CD4-positive, alpha-beta T cell treated with Interleukin-21 for 1 hour (primary cell): Measurements from ENCODE around the gene TFB1M.
A peak's percentile ranks its signal among the peaks of the same experiment; 100 is the strongest.
"Not testable (repeated sequence)": the region's sequence is repeated elsewhere in the genome, so short reads cannot be mapped to it uniquely, and the experiment has no call there.

Source experiments
- DNase-seq: peaks from one replicate; pipeline ENCODE4 v3.0.0-alpha.2; 2020

TFB1M gene

GRCh38 chr6:155329460-155330132 lies 15.3 kb upstream of the TFB1M start:
- no peak for DNase-seq

DNA sequence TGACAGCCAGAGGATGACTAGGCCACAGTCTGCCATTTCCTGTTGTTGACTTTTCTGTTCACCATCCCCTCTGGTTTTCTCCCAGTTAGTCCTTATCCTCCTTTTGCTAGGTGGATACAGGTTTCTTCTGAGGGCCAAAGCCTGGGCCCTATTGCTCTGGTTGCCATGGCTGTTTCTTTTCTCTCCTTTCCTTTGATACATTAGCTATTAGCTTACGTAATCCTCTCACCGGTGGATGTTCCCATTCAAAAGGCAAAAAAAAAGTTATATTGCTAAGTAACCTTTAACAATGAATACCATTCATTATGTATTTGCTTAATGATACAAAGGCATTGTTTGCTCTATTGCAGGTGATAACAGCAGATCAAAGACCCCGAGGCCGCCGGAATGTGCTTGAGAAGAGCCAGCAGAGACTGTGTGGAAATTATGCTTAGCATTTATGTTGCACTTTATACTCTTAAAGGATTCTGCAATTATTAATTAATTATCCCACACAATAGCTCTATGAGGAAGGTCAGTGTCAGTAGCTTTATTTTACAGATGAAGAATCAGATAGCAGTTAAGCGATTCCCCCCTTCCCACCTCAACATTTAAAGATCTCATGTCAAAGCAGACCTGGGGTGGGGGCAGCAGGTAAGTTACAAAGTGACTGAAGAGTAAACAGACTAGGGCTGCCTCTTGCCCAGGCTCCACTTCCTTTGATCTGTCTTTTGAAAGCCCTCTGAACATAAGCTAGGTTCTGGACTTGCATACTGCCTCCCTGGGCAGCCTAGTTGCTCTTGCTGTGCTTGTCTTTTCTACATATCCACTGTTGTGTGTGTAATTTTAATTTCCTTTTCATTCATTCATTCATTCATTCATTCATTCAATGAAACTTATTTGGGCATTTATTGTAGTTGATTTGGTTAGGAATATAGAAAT lies 14.5 kb upstream of the TFB1M start:
- DNase-seq = no peak

GRCh38 chr6:155328074-155328538 lies 13.8 kb upstream of the TFB1M start:
- DNase-seq = no peak

GRCh38 chr6:155327326-155328073 lies 13.2 kb upstream of the TFB1M start:
- peak; percentile 65 for DNase-seq

- no peak for DNase-seq
These were observed 11.6 kb upstream of the TFB1M start for GRCh38 chr6:155325700-155326516.

DNA sequence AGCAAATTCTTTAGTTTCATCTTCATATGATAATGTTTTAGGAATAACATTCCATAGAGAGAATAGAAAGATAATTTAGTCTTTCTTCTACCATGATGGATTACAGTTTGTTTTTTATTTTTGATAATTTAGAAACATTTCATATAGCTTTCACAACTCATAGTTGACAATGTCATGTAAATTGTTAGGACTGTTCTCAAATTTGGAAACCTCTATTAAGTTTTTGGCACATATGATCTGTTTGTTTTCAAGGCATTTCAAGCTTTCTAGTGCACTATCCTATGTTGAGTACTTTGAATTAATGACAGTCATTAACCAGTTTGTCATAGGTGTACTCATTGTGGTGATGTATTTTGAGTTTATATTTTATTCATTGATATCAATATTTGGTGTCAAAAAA lies 10.7 kb upstream of the TFB1M start:
- no peak for DNase-seq

DNA sequence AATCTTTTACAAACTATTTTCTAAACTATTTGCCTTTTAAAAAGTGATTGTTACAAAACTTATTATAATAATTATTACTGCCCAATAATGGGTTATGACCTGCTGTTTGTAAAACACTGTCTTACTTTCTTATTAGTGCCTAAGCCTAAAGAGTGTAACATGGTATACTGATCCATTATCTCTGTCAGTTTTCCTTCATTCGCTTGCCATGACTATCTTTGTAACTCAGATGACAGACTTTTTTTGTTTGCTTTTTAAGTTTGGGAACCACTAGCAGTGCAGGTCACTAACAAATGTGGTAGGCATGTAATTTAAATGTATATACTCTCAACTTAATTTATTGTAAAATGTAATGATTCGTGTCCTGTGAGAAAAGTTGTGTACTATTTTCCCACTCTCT lies 9.9 kb upstream of the TFB1M start:
- no peak for DNase-seq

DNA sequence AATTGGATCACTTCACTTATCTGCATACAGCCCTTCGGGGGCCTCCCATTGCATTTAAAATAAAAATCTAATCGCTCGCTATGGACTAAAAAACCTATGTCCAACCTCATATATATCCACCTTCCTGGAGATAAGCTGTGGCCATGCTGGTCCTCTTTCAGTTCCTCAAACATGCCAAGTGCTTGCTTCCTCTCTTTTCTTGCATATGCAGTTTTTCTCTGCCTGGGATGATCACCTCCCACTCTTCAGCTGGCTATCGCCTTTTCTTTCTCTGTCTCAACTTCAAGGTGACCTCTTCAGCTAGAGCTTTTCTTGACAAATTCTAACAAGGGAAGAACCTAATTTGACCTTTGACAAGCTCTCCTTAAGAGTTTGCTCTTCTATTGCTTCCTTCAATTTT lies 5.6 kb upstream of the TFB1M start:
- no peak for DNase-seq

- peak; percentile 18 for DNase-seq
These were observed 2.9 kb upstream of the TFB1M start for GRCh38 chr6:155317186-155317585.

- no peak for DNase-seq
These were observed 2.1 kb upstream of the TFB1M start for GRCh38 chr6:155316419-155316818.

DNA sequence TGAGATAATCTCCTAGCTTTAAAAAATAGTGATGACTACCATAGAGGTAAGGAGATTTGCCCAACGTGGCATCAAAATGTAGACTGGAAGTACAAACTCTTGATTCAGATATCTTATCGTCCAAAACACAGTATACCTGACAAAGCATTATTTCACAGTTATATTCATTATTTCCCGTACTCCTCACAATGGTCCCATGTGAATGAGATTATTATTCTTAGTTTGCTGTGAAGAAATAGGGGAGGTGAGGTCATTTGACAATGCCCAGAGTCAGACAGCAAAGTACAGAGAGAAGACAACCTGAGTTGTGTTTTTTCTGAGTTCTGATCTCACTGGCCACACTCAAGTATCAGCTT lies 1.2 kb upstream of the TFB1M start:
- no peak for DNase-seq

DNA sequence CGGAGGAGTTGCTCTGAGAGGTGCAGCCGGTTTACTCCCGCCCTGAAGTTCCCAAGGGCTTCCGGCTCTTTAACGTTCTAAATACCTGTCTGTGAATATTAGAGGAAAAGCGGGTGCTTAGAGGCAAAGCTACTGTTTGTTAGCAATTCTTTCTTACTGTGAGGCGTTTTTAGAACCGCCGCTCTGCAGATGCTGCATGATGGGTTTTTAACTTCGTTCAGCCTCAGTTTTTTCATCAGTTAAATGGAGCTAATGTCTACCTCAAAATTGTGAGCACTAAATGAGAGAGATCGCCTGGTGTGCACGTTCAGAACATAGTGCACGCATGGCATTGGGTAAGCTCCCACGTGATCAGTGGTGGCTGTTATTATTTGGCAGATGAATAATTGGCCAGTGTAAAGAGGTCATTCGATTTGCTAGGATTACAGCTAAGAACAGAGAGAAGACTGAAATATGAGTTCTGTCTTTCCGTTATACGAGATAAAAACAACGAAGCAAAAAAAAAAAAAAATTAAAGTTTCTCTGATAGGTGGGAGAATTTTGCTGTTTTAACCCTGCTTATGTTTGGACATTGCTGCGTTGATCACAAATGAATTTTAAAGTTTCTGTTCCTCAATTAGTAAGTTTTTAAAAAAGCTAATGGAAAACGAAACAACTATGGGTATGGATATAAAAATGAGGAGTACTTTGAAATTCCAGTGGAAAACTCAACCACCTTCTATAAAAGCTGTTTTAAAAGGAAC lies 660 bp upstream of the TFB1M start:
- peak; percentile 76 for DNase-seq

GRCh38 chr6:155313602-155314091 lies 637 bp downstream of the TFB1M start:
- DNase-seq = peak; percentile 41

- not testable (repeated sequence) for DNase-seq
These were observed 1.3 kb downstream of the TFB1M start for GRCh38 chr6:155312950-155313349.

GRCh38 chr6:155311583-155311982 lies 2.7 kb downstream of the TFB1M start:
- no peak for DNase-seq

DNA sequence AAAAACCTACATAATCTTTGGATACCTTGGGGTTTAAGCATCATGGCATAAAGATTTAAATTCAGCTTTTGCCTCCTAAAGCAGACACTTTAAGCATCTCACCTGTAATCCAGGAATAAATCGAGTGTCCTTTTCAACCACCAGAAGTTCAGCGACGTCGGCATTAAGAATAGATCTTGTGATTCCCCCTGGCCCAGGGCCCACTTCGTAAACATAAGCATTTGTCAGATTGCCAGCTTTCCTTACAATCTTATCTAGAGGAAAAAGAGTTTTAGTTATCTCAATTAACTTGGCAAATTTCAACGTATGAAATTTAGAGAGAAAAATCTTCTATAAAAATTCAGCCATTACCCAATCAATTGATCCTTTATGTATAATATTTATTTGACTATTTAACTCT lies 3.2 kb downstream of the TFB1M start:
- DNase-seq = no peak

GRCh38 chr6:155310596-155310995 lies 3.7 kb downstream of the TFB1M start:
- DNase-seq = no peak

DNA sequence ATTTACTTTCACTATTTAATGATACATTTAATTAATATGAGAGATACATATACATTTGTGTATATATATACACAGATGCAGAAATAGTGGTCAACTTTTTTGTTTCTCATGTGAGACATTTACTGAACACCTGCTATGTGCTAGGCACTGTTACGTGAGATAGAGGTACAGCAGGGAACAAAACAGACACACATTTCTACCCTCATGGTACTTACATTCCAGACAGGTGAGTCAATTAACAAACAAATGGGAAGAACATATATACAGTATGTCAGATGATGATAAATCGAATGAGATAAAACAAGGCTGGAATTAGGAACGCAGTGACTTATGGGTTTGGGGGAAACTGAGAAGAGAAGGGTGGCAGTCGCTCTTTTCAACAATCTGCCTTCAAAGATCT lies 5.1 kb downstream of the TFB1M start:
- DNase-seq = no peak

GRCh38 chr6:155306958-155307357 lies 7.3 kb downstream of the TFB1M start:
- DNase-seq = no peak

DNA sequence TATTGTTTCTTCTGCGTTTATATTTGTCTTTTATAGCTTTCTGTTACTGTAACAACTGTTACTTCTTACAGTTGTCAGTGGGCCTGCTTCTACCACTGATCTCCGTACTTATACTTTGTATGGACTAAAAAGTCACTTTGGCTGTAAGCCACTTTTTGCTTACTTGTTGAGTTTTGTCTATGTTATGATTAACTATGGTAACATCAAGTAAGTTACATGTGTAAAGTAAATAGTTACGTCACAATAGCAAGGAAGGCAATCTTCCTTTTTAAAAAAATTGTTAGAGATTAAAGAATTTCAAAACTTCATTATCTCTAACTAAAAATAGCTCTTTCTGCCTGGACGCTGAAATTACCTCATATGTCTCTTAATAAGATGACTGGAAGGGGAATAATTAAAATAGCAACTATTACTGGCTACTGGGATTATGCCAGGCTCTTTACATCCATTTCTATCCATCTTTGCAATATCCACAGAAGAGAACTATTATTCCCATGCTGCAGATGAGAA lies 10.9 kb downstream of the TFB1M start:
- no peak for DNase-seq

GRCh38 chr6:155301867-155302266 lies 12.4 kb downstream of the TFB1M start:
- no peak for DNase-seq

GRCh38 chr6:155297669-155298068 lies 16.6 kb downstream of the TFB1M start:
- DNase-seq = no peak
